GM18519 (cell line): ENCODE data around the gene RNF8.

Experiments used
- ATAC-seq: cut with Tn5 transposase; IDR thresholded peaks from one replicate; pipeline ENCODE4 v1.9.1; 2021; ENCODE audit warnings: mild to moderate bottlenecking, moderate library complexity; ENCODE audit not compliant: unreplicated experiment, low FRiP score

Gene RNF8

DNA sequence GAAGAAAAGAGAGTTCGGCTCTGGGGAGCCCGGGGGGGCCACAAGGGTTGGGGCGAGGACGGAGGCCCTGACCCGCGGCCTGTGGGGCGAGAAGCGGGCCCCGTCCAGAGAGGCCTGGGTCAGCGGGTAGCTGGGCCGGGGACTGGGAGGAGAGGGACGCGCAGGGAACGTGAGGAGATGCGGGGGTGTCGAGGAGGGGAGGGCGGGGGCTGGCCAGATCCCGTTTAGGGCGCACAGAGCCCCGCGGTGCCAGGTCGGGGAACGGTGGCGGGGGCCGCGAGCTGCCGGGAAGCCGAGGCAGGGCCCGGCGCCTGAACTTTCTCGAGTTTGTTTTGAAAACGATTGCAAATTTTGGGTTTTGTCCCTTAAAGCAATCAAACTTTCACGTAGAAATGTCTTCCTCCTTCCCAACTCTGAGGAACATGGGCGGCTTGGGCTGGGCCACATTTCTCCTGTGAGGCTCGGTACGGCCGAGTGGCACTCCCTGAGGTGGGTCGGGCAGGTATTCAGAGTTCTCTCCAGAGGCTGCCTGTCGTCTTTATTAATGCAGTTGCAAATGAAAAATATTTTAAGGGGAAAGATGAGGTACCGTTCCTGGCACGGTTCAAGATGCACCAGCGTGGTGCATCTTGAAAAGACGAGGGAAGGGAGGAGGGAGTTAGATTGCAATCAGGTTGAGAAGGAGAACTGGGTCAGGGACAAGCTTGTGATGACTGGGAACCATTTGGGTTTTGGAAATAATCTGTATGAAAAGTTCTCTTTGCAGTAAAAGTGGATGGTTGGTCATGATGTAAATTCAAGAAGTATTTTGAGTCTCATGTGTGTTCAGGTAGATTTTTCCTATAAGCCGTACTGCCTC lies 972 bp downstream of the RNF8 start:
- no peak for ATAC-seq

- no peak for ATAC-seq
These were observed 3.5 kb downstream of the RNF8 start for GRCh38 chr6:37357288-37357687.

- ATAC-seq: no peak
These were observed 4.1 kb downstream of the RNF8 start for GRCh38 chr6:37357860-37358259.

GRCh38 chr6:37359039-37359438 lies 5.3 kb downstream of the RNF8 start:
- ATAC-seq: no peak

DNA sequence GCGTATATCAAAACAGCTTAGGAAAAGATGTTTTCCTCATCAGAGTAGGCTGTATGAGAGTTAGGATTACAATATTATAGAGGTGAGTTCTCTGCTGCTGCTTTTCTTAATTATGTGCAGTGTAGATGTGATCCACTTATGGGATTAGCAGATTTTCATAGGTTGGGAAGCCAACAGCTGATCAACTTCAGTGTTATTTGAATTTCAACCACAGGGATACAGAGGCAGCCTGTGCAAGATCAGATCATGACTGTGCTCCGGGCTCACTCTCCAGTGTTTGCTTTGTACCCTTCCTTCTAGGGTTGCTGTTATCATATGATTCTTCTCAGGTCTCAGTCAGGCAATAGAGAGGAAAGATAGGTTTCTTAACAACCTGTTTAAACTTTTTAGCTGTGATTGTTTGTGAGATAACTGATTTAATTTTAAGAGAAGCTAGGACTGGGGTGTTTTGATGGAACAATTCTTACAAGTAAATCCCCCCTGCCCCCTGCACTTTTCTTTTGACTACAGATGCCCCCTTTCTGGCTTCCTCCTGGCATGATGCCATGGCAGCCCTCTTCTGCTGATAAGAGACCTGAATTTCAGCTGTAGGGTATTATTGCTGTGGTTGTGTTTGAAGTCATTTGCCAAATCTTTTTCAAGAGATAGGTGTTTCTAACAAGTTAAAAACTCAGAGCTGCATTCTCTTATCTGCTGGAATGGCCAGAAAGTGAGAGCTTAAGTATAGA lies 8.5 kb downstream of the RNF8 start:
- no peak for ATAC-seq

- no peak for ATAC-seq
These were observed 12.0 kb downstream of the RNF8 start for GRCh38 chr6:37365791-37366190.

- ATAC-seq: no peak
These were observed 13.1 kb downstream of the RNF8 start for GRCh38 chr6:37366910-37367309.

- ATAC-seq: no peak
These were observed 15.2 kb downstream of the RNF8 start for GRCh38 chr6:37368961-37369320.

GRCh38 chr6:37369321-37370201 lies 15.8 kb downstream of the RNF8 start:
- no peak for ATAC-seq

DNA sequence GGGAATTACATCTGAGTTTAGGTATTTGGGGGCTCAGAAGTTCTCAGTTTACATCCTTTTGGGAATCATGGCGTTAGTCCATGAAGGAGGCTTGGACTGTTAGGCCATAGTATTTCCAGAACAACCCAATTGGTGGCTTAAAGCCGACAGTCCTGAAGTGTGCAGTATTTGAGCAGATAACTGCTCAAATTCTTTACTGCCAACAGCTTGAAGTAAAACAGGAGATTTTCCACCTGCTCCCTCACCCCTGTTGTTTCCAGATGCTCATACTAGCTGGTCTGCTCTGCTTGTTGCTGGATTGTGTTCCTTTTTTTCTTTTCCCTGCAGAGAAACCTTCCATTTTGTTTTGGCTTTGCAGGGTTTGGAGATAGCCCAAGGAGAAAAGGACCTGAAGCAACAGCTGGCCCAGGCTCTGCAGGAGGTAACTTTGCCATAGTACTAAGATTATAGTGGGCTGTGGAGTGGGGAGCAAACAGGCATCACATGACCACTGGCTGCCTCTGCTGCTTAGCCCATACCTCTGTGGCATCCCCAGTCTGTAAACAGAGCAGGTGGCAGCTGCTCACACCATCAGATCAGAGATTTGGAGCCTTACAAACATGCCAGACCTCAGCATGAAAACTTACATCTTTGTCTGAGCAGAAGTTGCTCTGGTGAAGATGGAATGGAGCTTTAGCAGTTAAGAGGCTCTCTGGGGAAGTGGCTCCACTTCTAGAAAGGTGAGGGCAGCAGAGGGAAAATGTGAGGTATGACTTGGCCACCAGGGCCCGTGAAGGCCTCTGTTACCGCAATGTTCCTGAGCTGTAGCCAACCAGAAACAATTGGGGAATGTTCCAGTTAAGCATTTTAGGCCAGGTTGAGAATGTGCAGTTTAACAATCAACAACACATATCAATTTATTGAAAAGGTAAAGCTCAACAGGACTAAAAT lies 17.6 kb downstream of the RNF8 start:
- ATAC-seq: no peak

GRCh38 chr6:37372116-37372515 lies 18.3 kb downstream of the RNF8 start:
- ATAC-seq: no peak

DNA sequence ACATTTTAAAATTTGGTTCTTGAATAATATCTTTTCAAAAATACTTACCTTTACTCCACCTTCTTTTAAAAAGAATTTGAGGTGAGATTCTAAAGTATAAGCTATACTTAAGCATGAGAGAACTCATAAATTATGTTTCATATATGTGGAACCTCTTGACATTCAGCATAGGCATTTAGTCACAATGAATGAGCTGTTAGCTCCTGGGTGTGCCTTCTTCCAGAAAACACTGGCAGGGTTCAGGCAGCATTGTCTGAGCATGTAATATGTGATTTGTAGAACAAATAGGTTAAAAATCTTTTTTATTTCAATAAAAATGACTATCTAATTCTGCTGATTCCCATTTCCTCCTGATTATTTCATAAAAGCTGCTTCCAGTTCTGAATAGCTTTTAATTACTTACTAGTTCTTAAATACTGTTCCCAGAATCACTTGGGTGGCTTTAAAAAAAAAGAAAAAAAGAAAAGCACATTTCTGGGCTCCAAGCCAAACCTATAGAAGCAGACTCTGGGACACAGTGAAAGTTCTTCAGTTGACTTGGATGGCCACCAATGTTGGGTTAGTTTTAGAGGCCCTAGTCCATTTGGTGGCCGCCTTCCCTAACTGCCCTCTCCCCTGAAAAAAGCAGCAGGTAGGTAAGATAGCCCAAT lies 20.2 kb downstream of the RNF8 start:
- no peak for ATAC-seq

GRCh38 chr6:37375376-37375775 lies 21.6 kb downstream of the RNF8 start:
- ATAC-seq: no peak

DNA sequence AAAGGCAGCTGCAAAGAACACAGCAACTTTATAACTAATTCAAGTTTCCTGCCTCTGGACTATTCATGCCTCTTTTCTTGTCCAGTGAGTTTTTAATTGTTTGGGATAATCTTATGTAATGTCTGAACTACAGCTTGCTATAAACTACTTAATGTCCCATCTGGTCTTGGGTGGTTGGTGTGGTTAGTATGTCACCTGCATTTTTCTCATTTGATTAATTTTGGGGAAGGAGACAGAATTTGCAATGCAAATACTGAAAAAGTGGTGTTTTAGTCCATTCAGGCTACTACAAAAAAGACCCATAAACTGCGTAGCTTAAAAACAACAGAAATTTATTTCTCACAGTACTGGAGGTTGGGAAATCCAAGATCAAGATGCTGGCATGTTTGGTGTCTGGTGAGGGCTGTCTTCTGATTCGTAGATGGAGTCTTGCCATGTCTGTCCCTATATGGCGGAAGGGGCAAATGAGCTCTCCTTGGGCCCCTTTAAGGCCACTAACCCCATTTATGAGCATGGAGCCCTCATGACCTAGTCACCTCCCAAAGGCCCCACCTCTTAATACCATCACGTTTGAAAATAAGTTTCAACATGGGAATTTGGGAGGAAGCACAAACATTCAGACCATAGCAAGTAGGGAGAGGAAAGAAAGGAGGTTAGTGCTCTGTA lies 22.4 kb downstream of the RNF8 start:
- ATAC-seq: no peak

DNA sequence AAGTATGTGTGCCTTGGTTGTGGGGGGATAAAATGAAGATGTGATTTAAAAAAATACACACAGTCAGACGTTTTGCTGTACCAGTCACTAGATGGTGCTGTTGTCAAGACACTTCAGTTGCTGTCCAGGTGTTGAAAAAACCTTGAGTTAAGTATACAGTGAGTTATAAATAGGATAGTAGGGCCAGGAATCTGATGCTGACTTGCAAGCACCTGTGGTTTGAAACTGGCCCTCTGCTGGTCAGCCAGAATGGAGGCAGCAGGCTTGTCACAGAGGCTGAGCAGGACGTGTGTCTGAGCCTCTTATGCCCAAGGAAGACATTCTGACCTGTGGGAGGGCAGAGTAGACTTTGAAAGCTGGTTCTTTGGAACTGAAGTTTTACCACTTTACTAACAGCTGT lies 27.8 kb downstream of the RNF8 start:
- no peak for ATAC-seq

DNA sequence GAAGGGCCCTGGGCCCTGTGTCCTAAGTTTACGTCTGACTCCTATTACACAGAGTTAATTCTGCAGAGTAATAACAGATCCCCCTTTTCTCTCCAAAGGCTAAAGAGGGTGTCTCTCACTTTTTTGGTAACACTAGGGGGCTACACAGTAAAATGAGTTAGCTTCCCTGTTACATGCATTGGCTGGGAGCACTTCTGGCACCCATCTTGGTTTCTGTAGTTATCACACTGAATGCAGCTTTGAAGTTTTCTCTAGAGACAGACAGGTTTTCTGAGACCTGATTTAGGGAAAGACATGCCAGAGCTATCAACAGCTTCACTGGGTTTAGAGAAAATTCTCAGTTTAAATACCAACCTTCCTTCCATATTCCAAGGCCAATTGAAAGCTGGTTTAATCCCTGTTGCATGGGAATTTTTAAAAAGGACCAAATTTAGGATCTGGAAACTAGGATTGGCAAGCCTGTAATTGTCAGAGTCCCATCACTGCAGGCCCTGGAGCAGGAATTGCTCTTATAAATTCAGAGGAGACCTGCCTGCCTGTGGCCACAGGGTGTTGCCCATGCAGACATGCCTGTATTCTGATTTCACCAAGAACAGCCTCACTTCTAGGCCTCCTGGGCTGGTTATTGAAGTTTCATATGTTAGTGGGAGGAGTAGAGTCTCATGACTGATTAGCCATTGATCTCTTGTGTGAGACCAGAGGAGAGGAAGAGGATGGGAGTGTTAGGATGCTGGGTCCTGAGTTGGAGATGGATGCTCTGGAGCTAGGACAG lies 29.4 kb downstream of the RNF8 start:
- no peak for ATAC-seq

GRCh38 chr6:37388578-37388977 lies 34.8 kb downstream of the RNF8 start:
- no peak for ATAC-seq

- ATAC-seq: no peak
These were observed 36.1 kb downstream of the RNF8 start for GRCh38 chr6:37389857-37390256.
